Subcutaneous abdominal adipose tissue (tissue), 5 donors: ENCODE data around the gene ITGA5.

ENCODE experiments used
- H3K27ac ChIP-seq: one replicate; pipeline ENCODE4 v1.7.0; 2013; ENCODE audit warnings: low read depth, mild to moderate bottlenecking, inconsistent platforms, low read length, moderate library complexity
- H3K27me3 ChIP-seq, 5 donors: one replicate each; pipeline ENCODE4 v1.7.0; 2013; ENCODE audit warnings: low read length in 5 of 5, inconsistent platforms in 1 of 5; ENCODE audit not compliant: control insufficient read depth in 5 of 5, insufficient read depth in 4 of 5
- H3K36me3 ChIP-seq, 5 donors: one replicate each; pipeline ENCODE4 v1.7.0; 2013; ENCODE audit warnings: low read length in 5 of 5; ENCODE audit not compliant: control insufficient read depth in 5 of 5, insufficient read depth in 5 of 5
- H3K4me1 ChIP-seq, 5 donors: one replicate each; pipeline ENCODE4 v1.7.0; 2013; ENCODE audit warnings: low read length in 5 of 5, mild to moderate bottlenecking in 3 of 5, moderate library complexity in 1 of 5; ENCODE audit not compliant: control insufficient read depth in 5 of 5, insufficient read depth in 5 of 5
- H3K4me3 ChIP-seq, 5 donors: one replicate each; pipeline ENCODE4 v1.7.0; 2013; ENCODE audit warnings: low read length in 5 of 5, low read depth in 1 of 5
- H3K9ac ChIP-seq, 5 donors: one replicate each; pipeline ENCODE4 v1.7.0; 2013; ENCODE audit warnings: low read length in 5 of 5, mild to moderate bottlenecking in 4 of 5, moderate library complexity in 3 of 5
- H3K9me3 ChIP-seq, 5 donors: one replicate each; pipeline ENCODE4 v1.7.0; 2013; ENCODE audit warnings: low read length in 5 of 5; ENCODE audit not compliant: control insufficient read depth in 5 of 5
- donor health status: healthy.
- donor health status: healthy.
- donor health status: healthy.
- donor health status: healthy.
- donor health status: healthy.

The ITGA5 gene

GRCh38 chr12:54393207-54393609, 25.9 kb downstream of the ITGA5 start:
- Histone ChIP-seq H3K4me3 (no peak overlapping the region), H3K27ac (no peak overlapping the region), H3K9ac (no peak overlapping the region), H3K36me3 (peaks cover 0 to 48% (median 34%) of the 10 kb centered on the region in 5 donors), H3K9me3 (no peaks in the 10 kb centered on the region), H3K27me3 (no peaks in the 10 kb centered on the region), H3K4me1 (peaks cover 0 to 26% (median 11%) of the 10 kb centered on the region in 5 donors)

- Histone ChIP-seq H3K9me3 (no peaks in the 10 kb centered on the region), H3K27ac (no peak overlapping the region), H3K4me1 (peaks cover 0 to 26% (median 12%) of the 10 kb centered on the region in 5 donors), H3K36me3 (peaks cover 0 to 42% (median 30%) of the 10 kb centered on the region in 5 donors), H3K9ac (no peak overlapping the region), H3K27me3 (no peaks in the 10 kb centered on the region), H3K4me3 (no peak overlapping the region)
Measured at GRCh38 chr12:54392485-54393206, 26.4 kb downstream of the ITGA5 start.

- H3K36me3 ChIP-seq, result peaks cover 0 to 25% (median 14%) of the 10 kb centered on the region in 5 donors
- peak overlapping the region in 2 of 5 donors; percentile 34 to 41 for H3K4me3 ChIP-seq
- peaks cover 0 to 44% (median 20%) of the 10 kb centered on the region in 5 donors for H3K4me1 ChIP-seq
- no peak overlapping the region for H3K27ac ChIP-seq
- no peaks in the 10 kb centered on the region for H3K9me3 ChIP-seq
- no peaks in the 10 kb centered on the region for H3K27me3 ChIP-seq
- no peak overlapping the region for H3K9ac ChIP-seq
Measured at GRCh38 chr12:54390668-54391551, 28.2 kb downstream of the ITGA5 start.

- Histone ChIP-seq H3K27ac (no peak overlapping the region), H3K4me1 (peaks cover under 1 to 50% (median 25%) of the 10 kb centered on the region in 5 donors), H3K9me3 (no peaks in the 10 kb centered on the region), H3K4me3 (no peak overlapping the region), H3K36me3 (peaks cover 0 to 18% (median 7%) of the 10 kb centered on the region in 5 donors), H3K9ac (no peak overlapping the region), H3K27me3 (no peaks in the 10 kb centered on the region)
Measured at GRCh38 chr12:54390176-54390667, 28.8 kb downstream of the ITGA5 start.

GRCh38 chr12:54389607-54390175, 29.4 kb downstream of the ITGA5 start:
- H3K4me1 ChIP-seq, result peaks cover 4 to 55% (median 30%) of the 10 kb centered on the region in 5 donors
- no peaks in the 10 kb centered on the region for H3K27me3 ChIP-seq
- no peak overlapping the region for H3K9ac ChIP-seq
- H3K4me3 ChIP-seq, result no peak overlapping the region
- H3K9me3 ChIP-seq, result no peaks in the 10 kb centered on the region
- no peak overlapping the region for H3K27ac ChIP-seq
- H3K36me3 ChIP-seq, result peaks cover 0 to 13% (median 3%) of the 10 kb centered on the region in 5 donors

- no peaks in the 10 kb centered on the region for H3K27me3 ChIP-seq
- H3K36me3 ChIP-seq, result peaks cover 0 to 9% (median 3%) of the 10 kb centered on the region in 5 donors
- no peak overlapping the region for H3K4me3 ChIP-seq
- peaks cover 4 to 61% (median 36%) of the 10 kb centered on the region in 5 donors for H3K4me1 ChIP-seq
- H3K27ac ChIP-seq, result no peak overlapping the region
- no peaks in the 10 kb centered on the region for H3K9me3 ChIP-seq
- H3K9ac ChIP-seq, result no peak overlapping the region
Measured at GRCh38 chr12:54389134-54389508, 29.9 kb downstream of the ITGA5 start.

GRCh38 chr12:54388237-54389133, 30.6 kb downstream of the ITGA5 start:
- H3K27ac ChIP-seq, result no peak overlapping the region
- no peak overlapping the region for H3K9ac ChIP-seq
- peaks cover 4 to 59% (median 37%) of the 10 kb centered on the region in 5 donors for H3K4me1 ChIP-seq

GRCh38 chr12:54387114-54387467, 32.0 kb downstream of the ITGA5 start:
- H3K27ac ChIP-seq, result no peak overlapping the region
- H3K27me3 ChIP-seq, result no peaks in the 10 kb centered on the region
- H3K9ac ChIP-seq, result no peak overlapping the region
- H3K4me3 ChIP-seq, result no peak overlapping the region
- H3K9me3 ChIP-seq, result no peaks in the 10 kb centered on the region
- peaks cover 4 to 53% (median 31%) of the 10 kb centered on the region in 5 donors for H3K4me1 ChIP-seq
- H3K36me3 ChIP-seq, result peaks cover 0 to 4% (median 0%) of the 10 kb centered on the region in 5 donors

More at GRCh38 chr12:54388237-54389133, 30.6 kb downstream of the ITGA5 start:
- no peak overlapping the region for H3K4me3 ChIP-seq
- H3K9me3 ChIP-seq, result no peaks in the 10 kb centered on the region
- H3K36me3 ChIP-seq, result peaks cover 0 to 6% (median 3%) of the 10 kb centered on the region in 5 donors
- no peaks in the 10 kb centered on the region for H3K27me3 ChIP-seq

- Histone ChIP-seq H3K4me1 (peaks cover 4 to 50% (median 31%) of the 10 kb centered on the region in 5 donors), H3K27me3 (no peaks in the 10 kb centered on the region), H3K9ac (no peak overlapping the region), H3K4me3 (no peak overlapping the region), H3K27ac (peak overlapping the region; percentile 29), H3K9me3 (no peaks in the 10 kb centered on the region), H3K36me3 (no peaks in the 10 kb centered on the region)
Measured at GRCh38 chr12:54386403-54387113, 32.5 kb downstream of the ITGA5 start.
